Glomerular endothelial cell (primary cell): ENCODE data around the gene MAGEB17. TPM values are rescaled to one million over a fixed set of nuclear protein-coding genes. Genes with fewer than 3 reads are reported as not detected.

ENCODE experiments used
- DNase-seq: peaks from one replicate; pipeline ENCODE4 v3.0.0-alpha.2; 2011; ENCODE audit warnings: low read depth, low spot score; ENCODE audit errors: extremely low read depth
- total RNA-seq: library from RNA; depleted of rRNA; stranded (reverse); fragments of >200 nt; gene quantifications from 2 replicates; pipeline ENCODE4 v1.2.3, GENCODE V29; 2015

Gene MAGEB17
- total RNA-seq, 1 donor from 2014 or later: 0.18 TPM

DNA sequence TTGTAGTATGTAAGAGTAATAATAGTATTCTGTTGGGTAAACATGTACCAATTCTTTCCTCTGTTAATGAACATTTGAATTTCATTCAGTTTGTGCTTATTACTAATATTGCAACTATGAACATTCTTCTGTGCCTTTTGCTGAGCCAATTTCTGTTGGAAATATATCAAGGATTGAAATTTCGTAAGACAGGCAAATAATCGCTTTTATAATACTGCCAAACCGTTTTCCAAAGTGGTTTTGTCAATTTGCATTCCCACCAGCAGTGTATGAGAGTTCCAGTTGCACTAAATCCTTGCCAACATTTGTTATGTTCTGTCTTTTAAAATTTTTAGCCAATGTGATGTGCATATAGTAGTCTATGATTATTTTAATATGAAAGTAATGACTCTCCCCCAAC is 38.6 kb downstream of the MAGEB17 start:
- DNase-seq: no peak

DNA sequence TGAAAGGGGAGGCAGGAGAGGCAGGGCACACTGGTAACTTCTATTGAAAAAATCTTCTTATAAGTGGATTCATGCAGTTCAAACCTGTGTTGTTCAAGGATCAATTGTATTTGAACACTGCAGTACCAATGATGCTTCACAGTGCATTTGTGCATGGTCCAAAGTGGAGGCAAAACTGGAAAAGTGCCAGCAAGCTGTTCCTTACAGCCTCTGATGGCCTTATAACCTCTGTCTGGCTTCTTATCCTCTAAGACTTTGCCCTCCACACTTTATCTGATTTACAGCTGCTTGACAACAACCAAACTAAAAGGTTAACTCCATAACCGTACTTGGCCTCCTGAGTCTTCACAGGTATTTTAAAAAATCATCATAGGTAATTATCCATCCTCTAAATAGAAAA is 40.4 kb downstream of the MAGEB17 start:
- DNase-seq: no peak

DNA sequence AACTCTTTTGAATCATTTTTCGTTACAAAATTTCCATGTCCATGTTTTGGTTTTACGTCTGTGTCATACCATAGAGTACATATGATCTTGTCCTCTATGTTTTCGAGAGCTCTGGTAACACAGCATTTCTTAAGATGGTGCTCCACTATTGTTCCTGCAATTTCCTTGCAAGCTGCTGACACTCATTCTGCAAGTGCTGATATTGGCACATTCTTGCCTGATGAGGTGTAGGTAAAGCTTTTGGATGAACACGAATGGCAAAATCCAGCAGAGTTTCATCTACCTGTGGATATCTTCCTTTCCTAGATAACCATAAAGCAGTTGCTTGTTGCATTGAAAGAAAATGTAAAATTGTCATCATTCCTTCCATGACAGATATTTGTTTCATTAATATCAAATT is 41.3 kb downstream of the MAGEB17 start:
- DNase-seq: no peak

DNA sequence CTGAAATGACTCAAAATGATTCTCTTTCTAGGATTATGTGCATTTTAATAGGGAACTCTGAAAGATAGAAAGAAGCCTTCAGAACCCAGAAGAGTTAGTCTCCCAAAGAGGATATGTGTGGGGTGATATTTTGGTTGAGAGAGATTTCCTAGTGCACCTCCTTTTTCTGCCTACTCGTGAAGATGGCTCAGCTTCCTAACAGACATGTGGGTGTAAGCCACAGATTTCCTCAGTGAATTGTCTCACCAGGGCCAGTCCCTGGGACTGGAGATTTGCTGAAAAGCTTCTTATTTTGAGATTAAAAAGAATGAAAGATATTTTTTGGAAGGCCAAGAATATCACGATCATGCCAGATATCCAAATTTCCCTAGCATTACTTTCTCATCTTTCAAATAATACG is 42.8 kb downstream of the MAGEB17 start:
- DNase-seq: no peak

DNA sequence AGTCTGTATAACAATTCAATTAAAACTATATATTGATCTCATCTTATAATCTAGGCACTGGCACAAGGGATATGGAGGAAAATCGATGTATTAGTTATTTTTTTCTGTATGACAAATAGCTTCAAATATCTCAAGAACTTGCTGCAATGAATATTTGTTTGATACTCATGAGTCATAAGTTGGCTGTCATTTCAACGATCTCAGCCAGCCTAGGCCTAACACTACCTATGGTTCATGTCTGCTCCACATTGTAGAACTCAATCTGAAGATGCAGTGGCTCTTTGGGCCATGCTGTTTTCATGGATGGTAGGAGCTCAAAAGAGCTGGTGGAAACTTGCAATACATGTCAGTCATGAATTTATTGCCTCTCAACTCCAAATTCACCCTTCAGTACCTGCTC is 44.7 kb downstream of the MAGEB17 start:
- no peak for DNase-seq

DNA sequence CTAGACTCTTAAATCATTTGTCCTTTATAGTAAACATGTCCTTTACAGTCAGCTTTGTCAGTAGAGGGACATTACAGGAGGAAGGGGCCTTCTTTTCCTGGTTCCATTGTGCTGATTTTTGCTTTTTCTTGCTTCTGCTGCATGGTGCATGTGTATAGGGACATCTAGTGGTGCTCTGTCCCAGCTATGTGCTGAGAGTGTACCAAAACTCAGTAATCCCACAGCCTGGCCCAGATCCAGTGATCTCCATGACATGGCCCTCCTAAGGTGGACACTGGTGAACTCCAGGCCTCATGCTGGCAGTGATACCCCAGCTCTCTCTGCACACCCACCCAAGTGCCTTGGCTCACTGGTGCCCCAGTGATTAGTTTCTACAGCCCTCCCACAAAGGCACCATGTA is 45.2 kb downstream of the MAGEB17 start:
- no peak for DNase-seq

DNA sequence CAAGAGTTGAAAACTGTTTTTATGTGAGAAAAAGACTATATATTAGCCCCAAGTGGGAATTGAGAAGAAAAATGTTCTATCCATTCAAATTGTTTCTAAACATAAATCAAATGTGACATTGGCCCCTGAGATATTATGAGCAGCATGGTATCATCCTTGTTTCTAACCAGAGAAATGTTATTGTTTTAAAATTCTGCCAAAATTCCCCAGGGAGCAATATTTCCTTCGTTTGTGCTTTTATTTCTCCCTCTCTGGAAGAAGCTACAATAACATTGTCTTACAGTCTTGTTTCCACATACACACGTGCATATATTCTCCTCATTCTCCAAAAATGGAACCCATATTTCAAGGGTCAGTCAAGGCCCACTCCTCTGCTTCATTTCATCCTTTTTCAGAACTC is 46.7 kb downstream of the MAGEB17 start:
- DNase-seq: no peak

DNA sequence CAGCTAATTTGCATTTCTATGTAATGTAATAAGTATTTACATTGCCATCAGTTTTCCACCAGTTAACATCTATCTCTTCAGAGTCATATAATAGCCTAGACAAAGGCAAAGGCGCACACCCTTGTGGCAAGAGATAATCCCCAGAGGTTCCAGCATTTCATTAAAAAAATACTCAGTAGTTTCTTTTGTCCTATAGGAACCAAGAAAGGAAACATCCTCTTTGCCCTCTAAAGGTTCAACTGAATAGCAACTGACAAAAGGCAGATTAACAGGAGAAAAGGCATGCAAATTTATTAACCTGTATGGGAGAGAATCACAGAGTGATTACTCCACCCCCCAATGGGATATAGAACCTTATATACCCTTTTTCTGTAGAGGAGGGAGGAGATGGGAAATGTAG is 48.4 kb downstream of the MAGEB17 start:
- no peak for DNase-seq

Other genes starting within 250 kb of the MAGEB17 start
- 0.23 TPM in 1 of 2 replicates, not detected in the other for gene GRPR, start 43.9 kb upstream of the MAGEB17 start, total RNA-seq